Nephron (organoid): ENCODE data around the gene GCGR.

Experiments used
- H3K27ac Mint-ChIP-seq, 3 experiments: 2 replicates each; pipeline ENCODE4 v1.8.0; 2020; ENCODE audit warnings: mixed read lengths in 3 of 3, mild to moderate bottlenecking in 2 of 3, moderate library complexity in 1 of 3
- H3K27me3 Mint-ChIP-seq: 2 replicates; pipeline ENCODE4 v1.8.0; 2021; ENCODE audit warnings: low read depth, mild to moderate bottlenecking, moderate library complexity, mixed read lengths
- H3K36me3 Mint-ChIP-seq: 2 replicates; pipeline ENCODE4 v1.8.0; 2020; ENCODE audit warnings: low read depth, mixed read lengths
- H3K4me1 Mint-ChIP-seq: 2 replicates; pipeline ENCODE4 v1.8.0; 2020; ENCODE audit warnings: mixed read lengths
- H3K4me3 Mint-ChIP-seq, 3 experiments: 2 replicates each; pipeline ENCODE4 v1.8.0; 2020; ENCODE audit warnings: mild to moderate bottlenecking in 3 of 3, mixed read lengths in 3 of 3, moderate library complexity in 2 of 3
- H3K9me3 Mint-ChIP-seq: 2 replicates; pipeline ENCODE4 v1.8.0; 2020; ENCODE audit warnings: mixed read lengths
- TF ChIP-seq, protein P1 (sequence below), 3 experiments: fragments of 200-600 bp; sonication (generic); IDR thresholded peaks; one replicate each; pipeline ENCODE4 v1.5.0; 2021; ENCODE audit warnings: antibody characterized with exemption in 3 of 3; ENCODE audit not compliant: unreplicated experiment in 3 of 3

Gene GCGR

DNA sequence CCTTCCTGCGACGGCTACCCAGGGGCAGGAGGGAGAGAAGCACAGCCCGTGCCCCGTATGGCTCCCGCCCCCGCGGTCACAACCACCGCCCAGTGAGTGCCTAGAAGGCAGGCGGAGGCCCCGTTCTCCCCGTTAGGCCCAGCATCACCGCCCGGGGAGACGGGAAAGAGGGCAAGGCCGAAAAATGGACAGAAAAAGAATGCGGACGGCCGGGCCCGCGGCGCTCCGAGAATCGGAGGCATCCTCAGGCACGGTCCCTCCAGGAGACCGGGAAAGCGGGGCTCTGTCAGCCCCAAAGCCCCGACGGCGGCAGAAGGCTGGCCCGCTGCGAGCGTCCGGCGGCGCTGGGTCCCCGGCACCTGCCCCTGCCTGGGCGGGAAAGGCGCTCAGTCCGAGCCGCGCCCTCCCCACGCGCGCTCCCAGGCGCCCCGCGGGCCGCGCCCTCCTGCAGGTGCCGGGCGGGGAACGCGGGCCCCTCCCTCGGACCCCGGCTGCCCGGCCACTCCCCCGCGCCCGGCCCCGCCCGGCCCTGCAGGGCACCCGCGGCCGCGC lies 28.7 kb downstream of the GCGR start:
- no peaks in the 10 kb centered on the region for H3K36me3 Mint-ChIP-seq
- peak overlapping the region; percentile 34 to 91 (median 85) for H3K27ac Mint-ChIP-seq
- no peaks in the 10 kb centered on the region for H3K27me3 Mint-ChIP-seq
- TF ChIP-seq, protein P1, sequence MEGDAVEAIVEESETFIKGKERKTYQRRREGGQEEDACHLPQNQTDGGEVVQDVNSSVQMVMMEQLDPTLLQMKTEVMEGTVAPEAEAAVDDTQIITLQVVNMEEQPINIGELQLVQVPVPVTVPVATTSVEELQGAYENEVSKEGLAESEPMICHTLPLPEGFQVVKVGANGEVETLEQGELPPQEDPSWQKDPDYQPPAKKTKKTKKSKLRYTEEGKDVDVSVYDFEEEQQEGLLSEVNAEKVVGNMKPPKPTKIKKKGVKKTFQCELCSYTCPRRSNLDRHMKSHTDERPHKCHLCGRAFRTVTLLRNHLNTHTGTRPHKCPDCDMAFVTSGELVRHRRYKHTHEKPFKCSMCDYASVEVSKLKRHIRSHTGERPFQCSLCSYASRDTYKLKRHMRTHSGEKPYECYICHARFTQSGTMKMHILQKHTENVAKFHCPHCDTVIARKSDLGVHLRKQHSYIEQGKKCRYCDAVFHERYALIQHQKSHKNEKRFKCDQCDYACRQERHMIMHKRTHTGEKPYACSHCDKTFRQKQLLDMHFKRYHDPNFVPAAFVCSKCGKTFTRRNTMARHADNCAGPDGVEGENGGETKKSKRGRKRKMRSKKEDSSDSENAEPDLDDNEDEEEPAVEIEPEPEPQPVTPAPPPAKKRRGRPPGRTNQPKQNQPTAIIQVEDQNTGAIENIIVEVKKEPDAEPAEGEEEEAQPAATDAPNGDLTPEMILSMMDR (IDR thresholded peaks at IDR 0.05; ENCODE audit: unreplicated experiment in 3 of 3): no peak
- peak overlapping the region; percentile 88 to 92 (median 90) for H3K4me3 Mint-ChIP-seq
- H3K4me1 Mint-ChIP-seq: peaks cover 14% of the 10 kb centered on the region
- H3K9me3 Mint-ChIP-seq: no peaks in the 10 kb centered on the region

DNA sequence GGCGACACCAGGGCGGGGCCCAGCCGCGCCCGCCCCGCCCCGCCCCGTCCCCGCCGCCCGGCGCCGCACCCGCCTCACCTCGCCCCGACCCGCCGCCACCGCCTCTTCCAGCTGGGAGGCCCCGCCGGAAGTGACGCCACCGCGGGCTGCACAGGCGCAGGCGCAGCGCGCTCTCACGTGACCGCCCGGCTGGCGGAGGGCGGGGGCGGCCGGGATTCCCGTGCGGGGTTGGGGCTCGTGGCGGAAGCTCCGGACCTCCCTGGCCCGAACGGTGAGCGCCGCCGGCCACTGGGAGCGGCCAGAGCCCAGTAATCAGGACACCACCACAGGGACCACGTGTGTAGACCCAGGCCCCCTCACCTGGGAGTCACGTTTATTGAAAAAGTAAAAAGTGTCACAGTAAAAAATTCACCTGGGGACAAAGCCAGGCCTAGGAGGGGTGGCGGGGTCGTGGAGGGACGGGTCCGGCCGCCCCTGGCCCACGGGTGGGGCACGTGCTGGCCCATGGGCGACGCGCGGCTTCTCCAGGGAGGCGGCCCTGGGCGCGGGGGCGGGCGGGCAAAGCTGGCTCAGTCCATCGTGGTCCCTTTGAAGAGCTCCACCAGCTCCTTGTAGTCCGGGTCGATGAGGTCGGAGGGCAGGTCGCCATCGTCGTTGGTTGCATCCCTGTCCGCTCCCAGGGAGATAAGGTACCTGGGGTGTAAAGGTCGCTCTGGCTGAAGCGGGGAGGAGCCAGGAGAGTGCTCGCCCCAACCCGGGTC lies 29.4 kb downstream of the GCGR start, which contains the start of gene MCRIP1:
MCRIP1 (minus strand) TSS at position 132 of the 761 bp plus-strand sequence. CDS start 8,785 bp downstream, outside the sequence.
- Mint-ChIP-seq H3K4me1 (peaks cover 13% of the 10 kb centered on the region), H3K4me3 (peak within 1 kb of the TSS; percentile 89 to 92 (median 90)), H3K9me3 (no peaks in the 10 kb centered on the region), H3K27me3 (no peaks in the 10 kb centered on the region), H3K36me3 (no peaks in the 10 kb centered on the region), H3K27ac (peak within 1 kb of the TSS; percentile 75 to 92 (median 91))
- TF ChIP-seq, protein P1 (IDR thresholded peaks at IDR 0.05; ENCODE audit: unreplicated experiment in 3 of 3): no peak

DNA sequence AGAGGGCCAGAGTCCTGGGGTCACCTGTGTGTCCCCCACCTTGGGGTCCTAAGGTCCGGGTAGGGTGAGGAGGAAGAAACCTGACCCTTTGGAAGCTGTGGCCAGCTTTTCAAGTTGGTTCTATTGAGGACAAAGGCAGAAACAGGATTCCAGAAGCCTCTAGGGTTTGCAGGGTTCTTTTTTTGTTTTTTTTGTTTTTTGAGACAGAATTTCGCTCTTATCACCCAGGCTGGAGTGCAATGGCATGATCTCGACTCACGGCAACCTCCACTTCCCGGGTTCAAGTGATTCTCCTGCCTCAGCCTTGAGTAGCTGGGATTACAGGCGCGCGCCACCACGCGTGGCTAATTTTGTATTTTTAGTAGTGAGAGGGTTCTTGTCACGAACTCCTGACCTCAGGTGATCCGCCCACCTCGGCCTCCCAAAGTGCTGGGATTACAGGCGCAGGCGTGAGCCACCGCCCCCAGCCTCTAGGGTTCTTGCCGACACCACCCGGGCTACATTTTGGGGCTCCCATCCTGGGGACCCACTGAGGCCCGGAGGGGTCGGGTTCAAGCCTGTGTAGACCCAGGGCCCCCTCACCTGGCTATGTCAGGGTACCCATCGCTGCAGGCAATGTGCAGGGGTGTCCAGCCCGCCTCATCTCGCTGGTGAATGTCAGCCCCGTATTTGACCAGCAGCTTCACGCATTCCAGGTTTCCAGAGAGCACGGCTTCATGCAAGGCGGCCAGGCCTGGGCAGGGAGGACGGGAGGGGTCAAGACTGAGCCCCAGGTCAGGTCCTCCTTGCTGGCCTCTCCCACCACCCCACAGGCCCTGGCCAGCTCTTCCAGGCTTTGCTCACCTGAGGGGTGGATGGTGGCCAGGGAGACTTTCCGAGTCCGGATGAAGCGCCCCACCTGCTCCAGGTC lies 30.2 kb downstream of the GCGR start:
- Mint-ChIP-seq H3K4me1 (peaks cover 9% of the 10 kb centered on the region), H3K9me3 (no peaks in the 10 kb centered on the region), H3K27ac (peak overlapping the region; percentile 75 to 92 (median 91)), H3K4me3 (peak overlapping the region; percentile 83 to 89 (median 89)), H3K36me3 (no peaks in the 10 kb centered on the region), H3K27me3 (no peaks in the 10 kb centered on the region)
- TF ChIP-seq, protein P1 (IDR thresholded peaks at IDR 0.05; ENCODE audit: unreplicated experiment in 3 of 3): no peak

DNA sequence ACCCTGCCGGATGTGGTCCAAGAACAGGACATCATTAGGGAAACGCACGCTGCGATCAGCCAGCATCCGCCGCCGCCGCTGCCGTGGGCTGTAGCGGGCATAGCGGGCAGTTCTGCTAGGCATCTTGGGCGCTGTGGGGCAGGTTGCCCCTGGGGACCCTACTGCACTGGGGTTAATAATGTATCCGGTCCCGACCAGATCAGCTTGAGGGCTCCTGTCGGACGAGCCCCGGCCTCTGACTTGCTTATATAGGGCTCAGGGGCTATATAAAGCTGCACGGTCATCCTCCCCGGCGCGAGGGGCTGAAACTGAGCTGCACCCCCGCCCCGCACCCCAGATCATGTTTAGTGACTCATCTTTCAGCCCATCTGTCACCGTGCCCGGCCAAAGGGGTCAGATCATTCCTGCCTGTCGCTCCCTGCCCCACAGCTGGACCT lies 30.9 kb downstream of the GCGR start, which contains the start of gene PPP1R27:
PPP1R27 (minus strand) TSS at position 220 of the 437 bp plus-strand sequence; CDS start at position 123, 97 bp downstream.
- H3K27ac Mint-ChIP-seq: peak within 1 kb of the TSS; percentile 75 to 92 (median 91)
- H3K27me3 Mint-ChIP-seq: no peaks in the 10 kb centered on the region
- H3K4me1 Mint-ChIP-seq: peaks cover 9% of the 10 kb centered on the region
- no peaks in the 10 kb centered on the region for H3K9me3 Mint-ChIP-seq
- no peaks in the 10 kb centered on the region for H3K36me3 Mint-ChIP-seq
- H3K4me3 Mint-ChIP-seq: peak within 1 kb of the TSS; percentile 83 to 89 (median 89)
- TF ChIP-seq, protein P1 (IDR thresholded peaks at IDR 0.05; ENCODE audit: unreplicated experiment in 3 of 3): no peak

DNA sequence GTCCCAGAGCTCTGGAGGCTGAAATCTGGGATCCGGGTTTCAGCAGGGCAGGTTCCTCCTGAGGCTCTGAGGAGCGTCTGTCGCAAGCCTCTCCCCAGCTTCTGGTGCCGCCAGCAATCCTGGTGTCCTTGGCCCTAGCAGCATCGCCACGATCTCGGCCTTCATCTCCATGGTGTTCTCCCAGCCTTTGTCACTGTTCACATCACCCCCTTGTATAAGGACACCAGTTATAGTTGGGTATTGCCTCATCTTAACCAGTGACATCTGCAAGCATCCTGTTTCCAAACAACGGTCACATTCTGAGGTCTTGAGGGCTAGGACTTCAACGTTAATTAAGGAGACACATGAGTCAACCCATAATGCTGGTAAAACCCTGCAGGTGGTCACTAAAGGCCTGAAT lies 33.7 kb downstream of the GCGR start:
- TF ChIP-seq, protein P1 (IDR thresholded peaks at IDR 0.05; ENCODE audit: unreplicated experiment in 3 of 3): no peak
- Mint-ChIP-seq H3K36me3 (no peaks in the 10 kb centered on the region), H3K27ac (no peak overlapping the region), H3K27me3 (no peaks in the 10 kb centered on the region), H3K4me3 (peak overlapping the region in 2 of 3 experiments; percentile 33 to 58), H3K9me3 (no peaks in the 10 kb centered on the region), H3K4me1 (no peaks in the 10 kb centered on the region)
